Measurements from ENCODE around the gene XCR1. TPM values are rescaled to one million over a fixed set of nuclear protein-coding genes. Genes with fewer than 3 reads are reported as not detected.

XCR1 gene
- total RNA-seq, 2 experiments from 2014 or later: not detected

DNA sequence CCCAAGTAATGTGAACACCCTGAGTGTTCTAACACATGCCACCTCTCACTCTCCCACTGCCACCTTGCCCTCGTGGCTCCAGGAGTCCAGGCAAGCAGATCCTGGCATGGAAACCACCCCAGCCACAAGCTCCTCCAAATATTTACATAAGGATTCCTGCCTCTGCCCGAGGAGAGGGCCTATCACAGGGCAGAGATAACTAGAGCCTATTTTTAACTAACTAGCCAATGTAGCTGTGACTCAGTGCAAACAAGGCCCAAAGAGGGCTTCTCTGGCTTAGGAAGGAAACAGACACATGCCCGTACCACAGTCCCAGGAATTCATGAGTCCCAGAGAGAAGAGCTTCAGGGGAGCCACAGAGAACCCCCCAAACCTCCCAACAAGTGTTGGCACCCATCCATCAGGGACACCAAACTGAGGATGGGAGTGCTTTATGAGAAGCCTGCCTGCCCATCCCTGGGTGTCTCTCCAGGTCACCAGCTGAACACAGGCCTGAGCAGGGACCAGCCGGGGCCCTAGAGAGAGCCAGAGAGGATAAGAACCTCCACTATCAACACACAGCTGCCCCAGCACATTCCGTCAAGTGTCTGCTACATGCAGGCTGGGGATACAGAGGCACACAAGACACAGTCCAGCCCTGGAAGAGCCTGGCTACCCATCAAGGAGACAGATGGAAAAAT is 40.8 kb downstream of the XCR1 start:
- peaks cover 34% of the 10 kb centered on the region for H3K36me3 ChIP-seq (ENCODE audit: insufficient read depth, low read length)
- no peak for TF ChIP-seq EZH2phosphoT487 (IDR thresholded peaks at IDR 0.05; ENCODE audit: borderline replicate concordance, low read depth, low read length)
- no peak for TF ChIP-seq CTCF (conservative IDR thresholded peaks at IDR 0.05; ENCODE audit: low read length)
- H3K27ac ChIP-seq (ENCODE audit: low read depth, low read length, poor library complexity, severe bottlenecking): no peak overlapping the region
- no peak overlapping the region for H3K4me2 ChIP-seq (ENCODE audit: low read length)
- intact Hi-C loops (cut with micrococcal nuclease; ENCODE audit: unreplicated experiment): no loop called here
- H4K20me1 ChIP-seq (ENCODE audit: insufficient read depth, low read length): no peaks in the 10 kb centered on the region; the same call in 1 of the 2 replicates
- ChIA-PET POLR2A (interaction anchor here (0.6 kb wide), 1 partner anchor 14 kb away, joined by 4 read pairs; no protein-coding TSS in a partner anchor), CTCF (ENCODE audit: unreplicated experiment) (no interaction called here)
- H3K9me3 ChIP-seq (ENCODE audit: low read length): no peaks in the 10 kb centered on the region
- DNase-seq (ENCODE audit: low spot score): no peak
- H2AFZ ChIP-seq (ENCODE audit: low read length): no peak overlapping the region
- no peaks in the 10 kb centered on the region for H3K79me2 ChIP-seq (ENCODE audit: insufficient read depth, low read depth, low read length)
- no TSS peak for BruUV-seq (replicated peaks)
- no peaks in the 10 kb centered on the region for H3K9me2 ChIP-seq (ENCODE audit: insufficient read depth, low read length)
- no peaks in the 10 kb centered on the region for H3K4me1 ChIP-seq (ENCODE audit: insufficient read depth, low read length, poor library complexity, severe bottlenecking)
- no peak overlapping the region for H3K4me3 ChIP-seq (ENCODE audit: low read depth, low read length, poor library complexity, severe bottlenecking)

GRCh38 chr3:45985532-45986302 is 41.6 kb downstream of the XCR1 start:
- POLR2A ChIA-PET: no interaction called here
- CTCF ChIA-PET (ENCODE audit: unreplicated experiment): no interaction called here
- no TSS peak for BruUV-seq (replicated peaks)
- no peak for DNase-seq (ENCODE audit: low spot score)
- no peak overlapping the region for H3K27ac ChIP-seq (ENCODE audit: low read depth, low read length, poor library complexity, severe bottlenecking)
- intact Hi-C loops (cut with micrococcal nuclease; ENCODE audit: unreplicated experiment): no loop called here
- no peak overlapping the region for H3K4me3 ChIP-seq (ENCODE audit: low read depth, low read length, poor library complexity, severe bottlenecking)
- no peaks in the 10 kb centered on the region for H3K79me2 ChIP-seq (ENCODE audit: insufficient read depth, low read depth, low read length)
- no peaks in the 10 kb centered on the region for H3K4me1 ChIP-seq (ENCODE audit: insufficient read depth, low read length, poor library complexity, severe bottlenecking)
- TF ChIP-seq CTCF (conservative IDR thresholded peaks at IDR 0.05; ENCODE audit: low read length): no peak
- no peak for TF ChIP-seq EZH2phosphoT487 (IDR thresholded peaks at IDR 0.05; ENCODE audit: borderline replicate concordance, low read depth, low read length)
- H3K9me2 ChIP-seq (ENCODE audit: insufficient read depth, low read length): no peaks in the 10 kb centered on the region
- no peak overlapping the region for H2AFZ ChIP-seq (ENCODE audit: low read length)
- peaks cover 42% of the 10 kb centered on the region for H3K36me3 ChIP-seq (ENCODE audit: insufficient read depth, low read length)
- H3K9me3 ChIP-seq (ENCODE audit: low read length): no peaks in the 10 kb centered on the region
- H4K20me1 ChIP-seq (ENCODE audit: insufficient read depth, low read length): no peaks in the 10 kb centered on the region; the same call in 1 of the 2 replicates
- H3K4me2 ChIP-seq (ENCODE audit: low read length): no peak overlapping the region
